ENCODE data around the gene ANKRD55. TPM values are rescaled to one million over a fixed set of nuclear protein-coding genes. Genes with fewer than 3 reads are reported as not detected.

The ANKRD55 gene
- total RNA-seq, 4 donors from 2014 or later, result 0.66 TPM; not detected in 3

DNA sequence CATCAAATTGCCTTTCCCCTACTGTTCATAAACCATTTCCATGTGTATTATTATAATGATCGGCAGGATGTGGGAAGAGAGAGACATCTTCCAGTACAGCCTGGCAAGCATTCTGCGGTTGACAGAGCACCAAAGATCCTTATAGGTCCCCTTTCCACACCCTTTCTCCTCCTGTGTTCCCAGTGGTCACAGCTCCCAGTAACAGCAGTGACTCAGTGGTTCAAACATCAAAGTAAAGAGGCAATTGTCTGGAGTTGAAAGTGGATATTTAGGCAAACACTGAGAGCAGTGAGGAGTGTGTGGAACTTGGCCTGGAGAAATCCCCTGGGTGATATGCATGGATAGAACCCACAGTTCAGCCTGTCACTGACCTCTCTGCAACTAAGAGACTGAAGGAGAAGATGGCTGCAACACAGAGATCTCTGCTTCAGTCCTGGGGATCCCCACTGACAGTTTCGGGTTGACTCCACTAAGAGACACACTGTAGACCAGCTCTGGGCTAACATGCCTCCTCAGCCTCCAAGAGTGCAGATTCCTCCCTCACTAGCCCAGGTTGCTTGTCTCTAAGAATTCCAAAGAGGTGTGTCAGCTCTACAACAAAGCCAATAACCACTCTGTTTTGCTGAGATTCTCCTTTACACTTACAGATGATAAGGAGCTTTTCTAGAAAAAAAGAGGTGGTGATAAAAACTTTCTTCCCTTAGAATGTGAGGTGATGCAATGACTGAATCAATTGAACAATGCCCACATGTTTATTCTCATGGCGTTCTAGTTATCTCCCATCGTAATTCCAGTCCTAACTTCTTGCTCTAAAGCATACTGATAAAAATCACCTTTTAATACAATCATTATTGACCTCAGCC, 143.9 kb downstream of the ANKRD55 start:
- H3K36me3 ChIP-seq, result no peaks in the 10 kb centered on the region
- no peaks in the 10 kb centered on the region for H3K9me3 ChIP-seq
- H3K27ac ChIP-seq (replicated peaks in 1 of 4), result no peak overlapping the region
- peaks cover 2 to 26% (median 19%) of the 10 kb centered on the region in 4 donors for H3K4me1 ChIP-seq
- no peak for DNase-seq (ENCODE audit: extremely low spot score)
- intact Hi-C loops (cut with DNase I), result no loop called here
- H3K27me3 ChIP-seq, result no peaks in the 10 kb centered on the region
- TF ChIP-seq POLR2A (IDR thresholded peaks at IDR 0.05; ENCODE audit: low read depth) (no peak), EP300 (IDR thresholded peaks at IDR 0.05) (no peak), POLR2AphosphoS5 (IDR thresholded peaks at IDR 0.05) (no peak)
- TF ChIP-seq, protein P1, sequence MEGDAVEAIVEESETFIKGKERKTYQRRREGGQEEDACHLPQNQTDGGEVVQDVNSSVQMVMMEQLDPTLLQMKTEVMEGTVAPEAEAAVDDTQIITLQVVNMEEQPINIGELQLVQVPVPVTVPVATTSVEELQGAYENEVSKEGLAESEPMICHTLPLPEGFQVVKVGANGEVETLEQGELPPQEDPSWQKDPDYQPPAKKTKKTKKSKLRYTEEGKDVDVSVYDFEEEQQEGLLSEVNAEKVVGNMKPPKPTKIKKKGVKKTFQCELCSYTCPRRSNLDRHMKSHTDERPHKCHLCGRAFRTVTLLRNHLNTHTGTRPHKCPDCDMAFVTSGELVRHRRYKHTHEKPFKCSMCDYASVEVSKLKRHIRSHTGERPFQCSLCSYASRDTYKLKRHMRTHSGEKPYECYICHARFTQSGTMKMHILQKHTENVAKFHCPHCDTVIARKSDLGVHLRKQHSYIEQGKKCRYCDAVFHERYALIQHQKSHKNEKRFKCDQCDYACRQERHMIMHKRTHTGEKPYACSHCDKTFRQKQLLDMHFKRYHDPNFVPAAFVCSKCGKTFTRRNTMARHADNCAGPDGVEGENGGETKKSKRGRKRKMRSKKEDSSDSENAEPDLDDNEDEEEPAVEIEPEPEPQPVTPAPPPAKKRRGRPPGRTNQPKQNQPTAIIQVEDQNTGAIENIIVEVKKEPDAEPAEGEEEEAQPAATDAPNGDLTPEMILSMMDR (IDR thresholded peaks at IDR 0.05), result no peak
- no peak overlapping the region for H3K4me3 ChIP-seq
- WGBS, result 80% methylated on average over 5 of the region's 5 CpGs

DNA sequence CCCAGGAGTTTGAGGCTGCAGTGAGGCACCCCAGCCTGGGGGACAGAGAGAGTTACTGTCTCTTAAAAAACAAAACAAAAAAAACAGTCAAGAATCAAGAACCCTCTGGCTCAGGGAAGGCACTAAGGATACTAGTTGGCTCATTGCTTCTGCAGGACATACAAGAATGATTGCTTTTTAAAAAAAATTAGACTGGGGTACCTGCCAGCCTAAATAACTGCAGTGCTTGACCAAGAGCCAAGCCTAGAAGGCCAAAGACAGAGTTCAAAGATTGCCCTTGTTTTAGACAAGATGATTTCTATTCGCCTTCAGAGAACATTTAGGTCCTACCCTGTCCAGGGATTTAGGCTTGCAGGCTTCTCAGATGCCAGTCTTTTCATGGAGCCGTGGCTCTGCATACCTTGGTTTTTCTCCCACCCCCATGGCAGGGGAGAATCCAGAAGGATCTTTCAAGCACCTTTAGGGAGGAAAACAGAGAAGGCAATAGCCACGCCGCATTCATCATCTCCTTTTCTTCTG, 144.6 kb downstream of the ANKRD55 start:
- peak overlapping the region in 1 of 4 donors; percentile 7 for H3K27ac ChIP-seq (replicated peaks in 1 of 4)
- H3K9me3 ChIP-seq, result no peaks in the 10 kb centered on the region
- no peak overlapping the region for H3K4me3 ChIP-seq
- H3K27me3 ChIP-seq, result no peaks in the 10 kb centered on the region
- H3K4me1 ChIP-seq, result peaks cover 2 to 26% (median 19%) of the 10 kb centered on the region in 4 donors
- WGBS, result 59% methylated on average over 4 of the region's 4 CpGs
- intact Hi-C loops (cut with DNase I), result no loop called here
- no peak for TF ChIP-seq EP300 (IDR thresholded peaks at IDR 0.05)
- TF ChIP-seq, protein P1 (IDR thresholded peaks at IDR 0.05), result no peak
- no peak for TF ChIP-seq POLR2A (IDR thresholded peaks at IDR 0.05; ENCODE audit: low read depth)
- TF ChIP-seq POLR2AphosphoS5 (IDR thresholded peaks at IDR 0.05), result no peak
- no peaks in the 10 kb centered on the region for H3K36me3 ChIP-seq
- no peak for DNase-seq (ENCODE audit: extremely low spot score)

DNA sequence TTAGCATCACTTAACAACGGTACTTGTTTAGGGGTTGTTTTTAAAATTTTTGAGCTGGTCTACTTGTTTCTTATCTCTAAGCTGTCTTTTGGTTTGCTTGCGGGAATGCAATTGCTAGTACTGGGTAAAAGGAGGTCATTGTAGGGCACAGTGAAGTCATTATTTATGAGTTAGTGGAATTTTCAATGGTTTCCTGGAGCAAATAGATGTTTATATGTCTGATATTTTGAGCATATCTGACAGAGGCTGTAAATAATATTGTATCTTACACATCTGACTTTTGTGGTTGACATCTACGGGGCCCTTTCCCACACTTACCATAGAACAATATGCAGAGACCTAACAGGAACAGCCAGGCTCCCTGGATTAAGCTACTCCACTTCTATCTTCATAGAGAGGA, 147.9 kb downstream of the ANKRD55 start:
- H3K36me3 ChIP-seq, result no peaks in the 10 kb centered on the region
- H3K27me3 ChIP-seq, result no peaks in the 10 kb centered on the region
- no peaks in the 10 kb centered on the region for H3K9me3 ChIP-seq
- intact Hi-C loops (cut with DNase I), result no loop called here
- TF ChIP-seq POLR2AphosphoS5 (IDR thresholded peaks at IDR 0.05) (no peak), EP300 (IDR thresholded peaks at IDR 0.05) (no peak), POLR2A (IDR thresholded peaks at IDR 0.05; ENCODE audit: low read depth) (no peak)
- TF ChIP-seq, protein P1 (IDR thresholded peaks at IDR 0.05), result no peak
- H3K27ac ChIP-seq (replicated peaks in 1 of 4), result peak overlapping the region in 1 of 4 donors; percentile 18
- no peak overlapping the region for H3K4me3 ChIP-seq
- 74% methylated on average over 3 of the region's 3 CpGs for WGBS
- no peak for DNase-seq (ENCODE audit: extremely low spot score)
- H3K4me1 ChIP-seq, result peaks cover 2 to 26% (median 23%) of the 10 kb centered on the region in 4 donors

DNA sequence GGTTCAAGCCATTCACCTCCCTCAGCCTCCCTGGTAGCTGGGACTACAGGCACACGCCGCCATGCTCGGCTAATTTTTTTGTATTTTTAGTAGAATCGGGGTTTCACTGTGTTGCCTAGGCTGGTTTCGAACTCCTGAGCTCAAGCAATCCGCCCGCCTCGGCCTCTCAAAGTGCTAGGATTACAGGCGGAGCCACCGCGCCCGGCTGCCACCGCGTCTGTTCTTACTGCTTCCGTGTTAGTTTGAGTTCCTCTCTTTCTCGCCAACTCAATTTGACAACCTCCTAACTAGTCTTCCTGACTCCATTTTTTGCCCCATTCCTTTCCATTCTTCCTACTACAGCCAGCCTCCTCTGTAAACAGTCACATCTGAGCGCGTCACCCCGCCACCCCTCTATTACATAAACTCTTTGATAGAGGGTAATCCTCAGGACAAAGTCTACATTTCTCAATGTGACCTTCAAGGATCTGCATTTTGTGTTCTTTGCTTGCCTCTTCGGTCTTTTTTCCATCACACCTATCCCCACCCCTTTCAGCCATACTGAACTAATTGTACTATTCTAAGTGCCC, 149.8 kb downstream of the ANKRD55 start:
- TF ChIP-seq, protein P1 (IDR thresholded peaks at IDR 0.05), result no peak
- no peak for TF ChIP-seq POLR2A (IDR thresholded peaks at IDR 0.05; ENCODE audit: low read depth)
- H3K36me3 ChIP-seq, result no peaks in the 10 kb centered on the region
- H3K27me3 ChIP-seq, result no peaks in the 10 kb centered on the region
- no peaks in the 10 kb centered on the region for H3K9me3 ChIP-seq
- H3K4me3 ChIP-seq, result no peak overlapping the region
- H3K4me1 ChIP-seq, result peaks cover under 1 to 19% (median 14%) of the 10 kb centered on the region in 4 donors
- H3K27ac ChIP-seq (replicated peaks in 1 of 4), result no peak overlapping the region
- intact Hi-C loops (cut with DNase I), result no loop called here
- no peak for DNase-seq (ENCODE audit: extremely low spot score)
- 92% methylated on average over 20 of the region's 20 CpGs for WGBS
